ENCODE measurements around the gene UGP2.
"Not testable (repeated sequence)": the region's sequence is repeated elsewhere in the genome, so short reads cannot be mapped to it uniquely, and the experiment has no call there.

Gene UGP2

GRCh38 chr2:63899639-63900038, 57.9 kb downstream of the UGP2 start:
- no peak for DNase-seq

DNA sequence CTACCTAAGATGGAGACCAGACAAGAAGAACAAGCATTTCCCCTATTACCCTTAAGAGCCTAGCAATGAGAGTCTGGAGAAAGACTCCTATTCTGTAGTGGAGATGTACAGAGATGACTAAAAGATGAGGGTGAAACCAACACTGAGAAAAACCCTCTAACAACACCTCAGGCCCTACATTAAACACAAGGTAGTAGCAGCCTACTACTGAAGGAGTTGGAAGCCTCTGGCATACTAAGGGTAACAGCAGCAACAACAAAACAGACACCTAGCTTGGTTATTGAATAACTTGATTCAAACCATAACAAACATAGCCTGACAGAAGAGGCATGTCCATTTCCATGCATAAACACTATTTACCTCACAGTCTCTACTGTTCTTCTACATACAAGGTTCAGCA, 60.5 kb downstream of the UGP2 start:
- no peak for DNase-seq

DNA sequence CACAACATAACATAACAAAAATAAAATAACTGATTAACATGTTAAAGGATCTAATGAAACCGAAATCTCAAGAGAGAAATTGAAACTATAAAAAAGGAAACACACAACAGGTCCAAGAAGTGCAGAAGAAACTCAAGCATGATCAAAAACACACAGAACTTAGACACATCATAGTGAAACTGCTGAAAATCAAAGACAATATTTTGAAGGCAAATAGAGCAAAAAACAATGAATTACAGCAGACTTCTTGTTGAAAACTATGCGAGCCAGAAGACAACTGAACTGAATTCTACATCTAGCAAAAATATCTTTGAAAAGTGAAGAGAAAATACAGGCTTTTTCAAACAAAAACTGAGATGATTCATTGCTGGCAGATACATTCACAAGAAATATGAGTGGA, 61.3 kb downstream of the UGP2 start:
- no peak for DNase-seq

DNA sequence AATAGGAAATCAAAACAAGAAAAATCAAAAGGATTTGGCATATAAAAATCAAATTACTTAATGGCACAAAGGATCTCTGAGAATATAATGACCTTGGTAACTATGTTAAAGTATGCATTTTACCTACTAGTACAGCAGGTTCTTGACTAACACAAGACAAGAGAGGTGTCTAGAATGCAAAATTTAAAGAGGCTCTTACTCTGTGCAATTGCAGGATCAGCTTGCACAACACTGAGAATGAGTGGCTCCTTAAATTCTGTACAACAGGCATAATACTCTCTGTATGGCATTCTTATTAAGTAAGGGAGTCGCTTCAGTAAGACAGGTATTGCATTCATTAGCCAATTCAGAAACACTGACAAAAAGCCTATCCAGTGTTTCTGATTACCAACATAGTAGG, 72.6 kb downstream of the UGP2 start:
- no peak for DNase-seq

DNA sequence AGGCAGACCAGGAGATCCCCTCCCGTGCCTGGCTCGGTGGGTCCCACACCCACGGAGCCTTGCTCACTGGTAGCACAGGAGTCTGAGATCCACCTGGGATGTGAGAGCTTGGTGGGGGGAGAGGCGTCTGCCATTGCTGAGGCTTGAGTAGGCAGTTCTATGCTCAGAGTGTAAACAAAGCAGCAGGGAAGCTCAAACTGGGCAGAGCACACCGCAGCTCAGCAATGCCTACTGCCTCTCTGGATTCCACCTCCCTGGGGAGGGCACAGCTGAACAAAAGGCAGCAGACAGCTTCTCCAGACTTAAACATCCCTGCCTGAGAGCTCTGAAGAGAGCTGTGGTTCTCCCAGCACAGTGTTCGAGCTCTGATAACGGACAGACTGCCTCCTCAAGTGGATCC, 85.1 kb downstream of the UGP2 start:
- peak in 1 of 2 experiments; percentile 49 for DNase-seq

DNA sequence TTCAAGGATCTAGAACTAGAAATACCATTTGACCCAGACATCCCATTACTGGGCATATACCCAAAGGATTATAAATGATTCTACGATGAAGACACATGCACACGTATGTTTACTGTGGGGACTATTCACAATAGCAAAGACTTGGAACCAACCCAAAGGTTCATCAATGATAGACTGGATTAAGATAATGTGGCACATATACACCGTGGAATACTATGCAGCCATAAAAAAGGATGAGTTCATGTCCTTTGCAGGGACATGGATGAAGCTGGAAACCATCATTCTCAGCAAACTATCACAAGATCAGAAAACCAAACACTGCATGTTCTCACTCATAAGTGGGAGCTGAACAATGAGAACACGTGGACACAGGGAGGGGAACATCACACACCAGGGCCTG, 90.4 kb downstream of the UGP2 start:
- DNase-seq: not testable (repeated sequence)

Measured in NCI-H2081 (cell line).